Renal cortical epithelial cell (primary cell): ENCODE measurements around the gene HHAT. TPM values are rescaled to one million over a fixed set of nuclear protein-coding genes. Genes with fewer than 3 reads are reported as not detected.
A peak's percentile ranks its signal among the peaks of the same experiment; 100 is the strongest.

Experiments
- DNase-seq: peaks from one replicate; pipeline ENCODE4 v3.0.0-alpha.2; 2011; ENCODE audit warnings: low read depth
- total RNA-seq: library from RNA; depleted of rRNA; stranded (reverse); fragments of >200 nt; gene quantifications from 2 replicates; pipeline ENCODE4 v1.2.3, GENCODE V29; 2014

HHAT gene
- total RNA-seq, 1 donor from 2014 or later, result 33.5 TPM

DNA sequence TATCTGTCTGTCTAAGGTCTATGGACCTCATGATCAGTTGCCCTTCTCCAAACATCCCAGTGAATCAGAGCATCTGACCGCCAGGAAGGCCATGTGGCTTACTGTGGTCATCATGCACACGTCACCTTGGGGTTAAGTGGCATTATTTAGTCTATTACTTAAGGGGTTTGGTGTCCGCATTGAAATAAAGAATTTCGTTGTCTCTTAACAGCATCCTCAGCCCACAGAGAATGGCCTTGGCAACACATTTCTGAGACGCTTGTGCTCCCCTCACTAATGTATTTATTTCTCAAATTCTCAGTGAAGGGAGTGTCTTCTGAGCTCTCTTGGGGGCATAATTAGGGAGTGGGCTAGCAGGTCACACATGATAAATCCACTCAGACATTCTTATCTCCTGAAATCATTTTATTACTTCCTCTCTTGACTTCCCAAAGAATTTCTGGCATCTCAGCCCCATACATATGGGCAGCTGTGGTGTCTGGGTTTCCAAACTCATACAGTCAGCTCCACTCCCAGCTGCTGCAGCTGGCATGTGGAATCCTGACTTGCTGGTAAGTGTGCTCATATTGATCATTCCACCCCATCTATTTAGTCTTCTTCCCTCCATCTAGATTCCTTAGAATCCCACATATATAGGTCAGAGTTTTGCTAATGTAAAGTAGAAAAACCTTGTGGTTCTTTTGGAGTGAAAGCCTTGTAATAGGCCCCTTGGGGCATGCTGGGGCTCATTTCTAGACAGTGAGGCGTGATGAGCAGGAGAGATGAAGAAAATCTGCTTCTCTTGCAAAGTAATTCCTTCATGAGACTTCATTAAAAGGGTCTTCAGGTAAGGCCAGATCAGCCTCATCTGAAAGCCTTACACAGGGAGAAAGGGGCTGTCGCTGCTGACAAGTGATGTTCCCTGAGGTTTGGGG lies 110.5 kb downstream of the HHAT start:
- DNase-seq, result peak; percentile 95

DNA sequence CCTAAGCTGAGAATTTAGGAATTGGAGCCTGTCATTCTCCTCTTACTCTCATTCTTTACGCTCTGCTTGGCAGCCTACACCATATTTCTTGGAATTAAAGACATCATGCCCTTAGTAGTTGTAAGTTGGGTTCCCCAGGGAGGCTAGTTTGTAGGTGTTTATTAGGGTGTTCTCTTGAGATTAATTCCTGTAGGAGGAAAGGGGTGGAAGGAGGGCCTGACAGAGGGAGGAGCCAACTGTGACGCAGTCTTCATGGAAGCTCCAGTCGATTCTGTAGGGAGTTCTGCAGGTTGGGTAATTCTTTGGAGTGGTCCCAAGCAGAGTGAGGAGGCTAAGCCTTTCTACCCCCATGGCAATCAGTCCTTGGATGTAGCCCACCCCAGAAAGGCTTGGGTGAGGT lies 111.4 kb downstream of the HHAT start:
- no peak for DNase-seq

DNA sequence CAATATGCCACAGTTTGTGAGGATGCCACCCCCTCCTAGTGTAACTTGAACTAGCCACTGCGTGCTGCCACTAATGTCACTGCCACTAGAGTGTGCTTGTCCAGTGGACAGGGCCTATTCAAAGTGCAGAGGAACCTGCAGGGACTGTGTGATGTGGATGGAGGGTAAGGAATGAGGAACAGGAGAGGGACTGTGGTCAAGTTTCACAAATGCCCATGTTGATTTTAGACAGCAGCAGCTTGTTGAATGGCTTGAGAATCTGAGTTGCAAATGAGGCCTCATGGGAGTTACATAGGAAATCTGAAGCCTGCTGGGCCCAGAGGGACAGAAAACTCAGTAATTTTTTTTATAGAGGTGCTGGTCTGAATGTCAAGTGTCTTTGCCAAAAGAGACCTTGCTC lies 112.3 kb downstream of the HHAT start:
- DNase-seq, result peak; percentile 24

DNA sequence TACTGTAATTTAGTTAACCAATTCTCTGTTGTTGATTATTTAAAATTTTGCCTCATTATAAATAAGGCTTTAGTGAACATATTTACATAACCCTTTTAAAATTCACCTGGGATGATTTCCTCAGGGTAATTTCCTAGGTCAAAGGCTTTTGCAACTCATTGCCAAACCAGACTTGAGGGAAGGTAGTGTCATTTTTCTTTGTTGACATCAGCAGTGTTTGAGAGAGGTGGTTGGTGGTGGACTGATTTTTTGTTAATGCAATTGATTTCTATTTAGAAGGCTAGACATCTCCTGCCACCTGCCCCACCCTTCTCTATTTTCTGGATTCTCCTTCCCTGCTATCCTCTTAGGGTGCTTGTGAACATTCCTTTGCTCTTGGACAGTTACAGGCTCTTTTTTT lies 116.8 kb downstream of the HHAT start:
- peak; percentile 49 for DNase-seq

DNA sequence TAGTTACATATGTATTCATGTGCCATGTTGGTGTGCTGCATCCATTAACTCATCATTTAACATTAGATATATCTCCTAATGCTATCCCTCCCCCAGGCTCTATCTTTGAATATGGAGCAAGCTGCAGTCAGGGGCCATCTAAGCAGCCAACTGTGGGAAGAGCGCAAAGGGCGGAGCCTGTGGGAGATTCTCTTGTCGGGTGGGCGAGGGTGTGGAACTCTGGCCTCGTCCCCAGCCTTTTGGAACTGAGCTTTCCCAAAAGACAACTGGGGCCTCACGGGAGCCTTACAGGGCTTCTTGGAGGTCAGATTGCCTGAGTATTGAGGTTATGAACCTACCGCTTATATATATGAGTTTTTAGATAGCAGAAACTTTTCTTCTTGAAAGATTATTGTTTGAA lies 117.2 kb downstream of the HHAT start:
- no peak for DNase-seq

DNA sequence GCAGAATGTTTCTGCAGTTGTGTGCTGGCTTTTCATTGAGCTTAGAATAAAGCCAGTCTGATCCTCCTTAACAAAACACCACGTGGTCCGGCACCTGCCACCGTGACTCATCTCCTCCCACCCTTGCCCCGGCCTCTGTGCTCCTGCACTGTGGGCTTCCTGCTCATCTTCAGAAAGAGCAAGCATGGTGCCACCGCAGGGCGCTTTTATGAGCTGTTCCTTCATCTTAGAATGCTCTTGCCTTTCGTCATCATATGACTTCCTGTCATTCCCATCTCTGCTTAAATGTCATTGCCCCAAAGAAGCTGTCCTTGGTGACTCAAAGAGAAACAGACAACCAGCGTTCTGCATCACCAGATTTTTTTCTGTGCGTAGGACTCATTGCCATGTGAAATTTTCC lies 117.8 kb downstream of the HHAT start:
- peak; percentile 37 for DNase-seq

DNA sequence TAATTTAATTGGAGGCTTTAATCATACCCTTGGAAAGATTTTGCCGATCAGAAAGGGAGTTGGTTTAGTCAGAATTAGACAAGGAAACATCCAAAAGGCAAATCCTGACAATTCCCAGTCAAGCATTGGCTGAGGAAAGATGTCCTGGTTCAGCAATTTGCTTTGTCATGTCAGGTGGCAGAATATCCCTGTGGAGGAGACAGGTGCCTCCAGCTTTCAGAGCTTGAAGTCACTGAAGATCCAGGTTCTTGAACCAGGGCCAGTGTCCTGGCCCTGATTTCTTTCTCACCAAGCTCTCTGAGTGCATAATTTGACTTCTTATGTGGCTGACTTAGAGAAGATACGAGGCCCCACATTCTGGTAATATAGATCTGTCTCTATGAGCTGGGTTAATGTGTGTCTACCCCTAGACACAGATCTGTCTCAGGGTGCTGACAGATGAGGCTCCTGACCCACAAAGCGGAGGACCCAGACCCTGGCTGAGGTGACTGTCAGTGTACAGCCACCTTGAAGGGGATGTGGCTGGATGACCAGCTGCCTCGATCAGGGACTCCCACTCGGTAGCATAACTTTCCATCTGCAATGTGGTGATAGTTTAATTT lies 118.9 kb downstream of the HHAT start:
- no peak for DNase-seq

DNA sequence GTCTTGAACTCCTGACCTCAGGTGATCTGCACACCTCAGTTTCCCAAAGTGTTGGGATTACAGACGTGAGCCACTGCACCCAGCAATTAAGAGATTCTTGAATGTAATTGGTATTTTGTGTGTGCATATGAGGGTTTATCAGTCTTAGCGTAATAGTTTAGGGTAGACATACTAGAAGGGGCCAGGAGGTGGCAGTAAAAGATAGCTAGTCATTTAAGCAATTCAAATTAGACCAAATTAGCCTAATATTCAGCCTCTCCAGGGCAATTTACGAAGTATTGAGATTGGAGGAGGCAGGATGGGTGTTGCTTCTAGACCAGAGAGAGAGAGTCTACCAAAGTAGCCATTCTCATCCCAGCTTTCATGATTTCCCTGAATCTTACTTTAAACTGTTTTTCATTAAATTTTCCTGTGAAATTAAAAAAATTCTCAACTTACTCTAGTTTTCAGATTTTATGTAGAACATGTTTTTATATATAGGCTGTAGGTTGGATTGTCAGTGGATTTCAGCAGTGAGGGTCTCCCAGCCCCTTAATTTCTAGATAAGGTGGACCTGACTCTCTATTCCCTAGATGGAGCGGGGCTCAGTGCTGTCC lies 119.7 kb downstream of the HHAT start:
- peak; percentile 57 for DNase-seq

DNA sequence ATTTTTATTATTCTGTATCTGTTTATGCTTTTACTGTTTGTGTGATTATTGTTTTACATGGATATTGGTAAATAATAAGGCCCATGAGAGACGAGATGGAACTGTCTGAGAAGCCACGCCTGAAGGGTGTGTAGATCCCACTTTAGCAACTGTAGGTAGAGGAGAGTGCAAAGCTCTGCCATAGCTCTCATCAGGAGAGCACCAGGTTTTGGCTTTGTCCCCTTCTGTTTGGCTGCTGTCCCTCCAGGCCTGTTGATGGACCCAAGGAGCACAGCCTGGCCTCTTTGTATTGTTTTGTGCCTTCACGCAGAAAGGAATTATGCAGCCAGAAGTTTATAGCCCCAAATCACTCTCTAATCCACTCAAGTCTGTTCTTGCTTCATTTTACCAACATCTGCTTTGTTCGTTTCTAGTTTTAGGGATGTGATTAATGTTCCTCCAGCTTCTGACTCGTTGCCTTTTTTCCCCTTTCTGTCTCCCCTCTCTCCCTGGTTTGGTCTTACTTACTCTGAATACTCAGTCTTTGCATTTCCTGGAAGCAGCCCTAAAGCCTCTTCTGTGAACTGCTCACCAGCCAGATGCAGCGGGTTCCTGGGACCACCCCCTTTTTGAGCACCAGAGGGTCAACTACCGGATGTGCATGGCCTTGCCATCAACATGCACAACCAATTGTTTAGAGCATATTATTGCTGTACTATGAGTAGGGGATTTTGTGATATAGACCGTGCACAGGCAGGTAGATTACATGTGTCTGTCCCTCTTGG lies 127.3 kb downstream of the HHAT start:
- no peak for DNase-seq

DNA sequence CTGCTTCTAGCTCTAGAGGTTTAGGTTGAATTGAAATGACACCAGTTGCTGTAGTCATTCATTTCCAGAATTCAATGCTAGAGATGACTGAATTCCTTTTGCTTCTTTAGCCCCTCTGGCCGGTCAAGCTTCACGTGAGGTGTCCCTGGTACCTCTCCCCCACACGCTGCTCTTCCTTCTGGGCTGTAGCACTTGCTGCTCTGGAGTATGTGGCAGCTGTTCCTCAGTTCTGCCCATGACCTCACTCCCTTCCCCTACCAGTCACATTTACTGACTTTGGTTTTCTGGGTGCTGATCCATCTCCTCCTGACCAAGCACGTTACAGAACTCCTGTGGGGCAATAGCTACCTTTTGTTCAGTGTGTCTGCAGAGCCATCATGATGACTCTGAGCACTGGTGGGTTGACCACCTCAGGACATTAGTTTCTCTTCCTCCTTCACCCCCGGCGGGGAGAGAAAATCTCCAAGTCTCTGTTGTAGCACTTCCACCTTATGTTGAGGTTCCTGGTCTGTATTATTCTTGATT lies 128.1 kb downstream of the HHAT start:
- no peak for DNase-seq

DNA sequence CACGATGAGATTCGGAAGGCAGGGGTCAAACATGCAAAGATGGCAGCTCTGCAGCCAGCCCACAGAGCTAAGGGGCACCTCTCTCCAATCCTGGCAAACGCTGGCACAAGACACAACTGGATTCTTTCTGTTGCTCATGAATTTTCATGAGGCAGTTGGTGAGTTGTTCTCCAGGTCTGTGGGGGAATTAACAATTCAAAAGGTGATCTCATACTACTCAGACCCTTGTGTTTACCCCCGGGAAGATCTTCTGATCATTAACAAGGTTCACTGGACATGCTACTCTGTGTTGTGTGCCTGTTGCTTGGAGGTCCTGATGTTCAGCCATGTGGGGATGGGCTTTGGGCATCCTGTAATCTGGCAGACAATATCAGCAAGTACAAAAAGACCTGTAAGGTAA lies 128.9 kb downstream of the HHAT start:
- DNase-seq, result peak; percentile 95

DNA sequence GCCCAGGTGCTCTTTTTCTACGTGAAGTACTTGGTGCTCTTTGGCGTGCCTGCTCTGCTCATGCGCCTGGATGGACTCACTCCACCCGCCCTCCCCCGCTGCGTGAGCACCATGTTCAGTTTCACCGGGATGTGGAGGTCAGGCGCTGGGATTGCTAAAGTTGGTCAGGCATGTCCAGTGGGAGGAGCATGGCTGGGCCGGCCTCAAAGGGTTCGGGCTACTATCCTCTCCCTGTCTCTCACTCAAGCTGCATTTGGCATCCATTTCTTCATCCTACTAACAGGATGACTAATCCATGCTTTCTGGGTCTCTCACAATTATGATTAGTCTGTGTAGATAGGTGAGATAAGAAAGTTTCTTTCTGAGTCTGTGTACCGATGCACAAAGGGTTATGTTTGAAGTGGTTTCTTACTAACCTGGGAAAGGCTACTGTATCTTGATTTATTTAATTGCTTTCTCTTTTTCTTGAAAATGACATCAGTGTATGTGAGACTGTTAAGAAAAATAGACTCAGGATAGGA lies 135.9 kb downstream of the HHAT start:
- peak; percentile 80 for DNase-seq

DNA sequence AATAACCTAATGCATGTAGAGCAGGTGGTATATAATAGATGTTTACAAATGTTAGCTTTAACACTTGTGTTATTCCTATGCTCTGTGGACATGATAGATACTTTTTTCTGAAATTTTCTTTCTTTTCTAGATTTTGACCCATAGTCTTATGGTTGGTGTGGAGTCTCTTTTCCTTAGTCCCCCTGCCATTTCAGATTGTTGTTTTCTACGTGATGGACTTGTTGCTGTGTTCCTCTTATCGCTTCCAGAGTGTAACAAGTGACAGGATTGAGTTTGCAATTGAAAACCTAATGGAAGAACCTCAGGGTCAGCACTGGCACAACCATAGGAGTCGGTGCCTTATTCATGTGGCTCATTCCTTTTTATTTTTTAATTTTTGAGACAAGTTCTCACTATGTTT lies 136.4 kb downstream of the HHAT start:
- DNase-seq, result no peak

DNA sequence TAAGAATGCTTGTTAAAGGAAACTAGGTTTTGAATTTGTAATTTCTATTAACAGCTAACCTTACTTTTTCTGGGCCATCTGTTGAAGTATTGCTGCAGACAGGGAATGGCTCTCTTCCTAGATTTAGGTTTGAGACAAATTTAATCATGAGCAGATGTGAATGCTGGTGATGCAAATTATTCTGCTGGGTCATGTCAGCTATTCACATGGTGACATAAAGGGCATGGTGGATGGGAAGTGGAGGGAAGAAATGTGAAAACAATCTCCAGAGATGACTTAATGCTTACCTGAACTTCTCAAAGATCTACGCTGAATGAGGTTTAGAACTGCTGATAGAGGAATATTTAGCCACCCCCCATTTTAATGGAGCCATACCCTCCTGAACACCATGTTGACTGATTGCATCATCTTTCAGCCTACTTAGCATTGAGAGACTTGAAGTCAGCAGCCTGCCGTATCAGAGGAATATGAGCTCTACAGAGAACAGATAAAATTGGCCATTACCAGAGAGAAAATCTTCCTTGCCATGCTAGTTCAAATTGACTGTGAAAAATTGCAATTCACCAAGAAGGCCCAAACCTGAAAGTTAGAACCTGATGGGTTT lies 138.8 kb downstream of the HHAT start:
- DNase-seq, result no peak

DNA sequence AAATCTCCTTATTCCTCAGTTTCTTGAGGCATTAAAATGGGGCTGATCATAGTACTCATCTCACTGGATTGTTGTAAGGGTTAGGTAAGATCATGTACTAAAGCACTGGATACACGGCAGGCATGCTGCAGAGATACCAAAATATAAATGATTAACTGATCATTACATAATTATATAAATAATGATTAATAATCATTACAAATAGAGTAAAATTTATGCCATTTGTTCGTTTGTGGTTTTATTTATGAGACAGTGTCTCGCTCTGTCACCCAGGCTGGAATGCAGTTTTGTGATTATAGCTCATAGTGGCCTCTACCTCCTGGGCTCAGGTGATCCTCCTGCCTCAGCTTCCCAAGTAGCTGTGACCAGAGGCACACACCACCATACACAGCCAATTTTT lies 140.7 kb downstream of the HHAT start:
- no peak for DNase-seq

DNA sequence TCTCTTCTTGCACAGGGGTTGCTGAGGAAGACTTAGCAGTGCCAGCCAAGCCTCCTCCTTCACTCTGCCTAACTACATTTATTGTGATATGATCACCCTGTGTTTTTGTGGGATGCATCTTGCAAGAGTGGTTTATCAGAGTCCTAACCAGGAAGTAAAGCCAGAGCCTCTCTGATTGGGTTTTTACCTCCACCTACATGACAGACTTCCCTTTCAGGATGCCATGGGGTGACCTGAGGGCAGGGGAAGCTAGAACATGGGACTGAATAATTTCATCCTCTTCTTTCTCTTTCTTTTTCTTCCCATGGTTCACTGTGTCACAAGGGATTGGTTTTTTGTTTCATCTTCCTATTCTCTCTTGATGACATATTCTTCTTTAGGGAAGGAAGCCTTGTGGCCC lies 146.6 kb downstream of the HHAT start:
- no peak for DNase-seq

DNA sequence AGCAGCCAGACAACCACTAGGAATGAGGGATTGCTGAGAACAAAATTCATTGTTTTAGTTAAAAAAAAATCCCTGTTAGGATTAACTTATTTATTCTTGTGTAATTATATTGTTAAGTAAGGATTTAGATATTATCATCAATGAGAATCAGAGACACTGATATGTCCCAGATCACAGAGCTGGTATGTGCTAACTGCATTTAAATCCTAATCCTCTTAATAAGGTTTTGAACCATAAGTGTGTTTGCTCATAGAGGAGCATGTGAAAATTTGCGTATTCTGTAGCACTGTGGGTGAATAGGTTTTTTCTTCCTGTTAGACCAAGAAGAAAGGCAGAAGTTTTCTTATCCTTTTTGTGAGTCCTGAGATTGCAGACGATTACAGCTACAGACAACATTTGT lies 147.1 kb downstream of the HHAT start:
- no peak for DNase-seq

DNA sequence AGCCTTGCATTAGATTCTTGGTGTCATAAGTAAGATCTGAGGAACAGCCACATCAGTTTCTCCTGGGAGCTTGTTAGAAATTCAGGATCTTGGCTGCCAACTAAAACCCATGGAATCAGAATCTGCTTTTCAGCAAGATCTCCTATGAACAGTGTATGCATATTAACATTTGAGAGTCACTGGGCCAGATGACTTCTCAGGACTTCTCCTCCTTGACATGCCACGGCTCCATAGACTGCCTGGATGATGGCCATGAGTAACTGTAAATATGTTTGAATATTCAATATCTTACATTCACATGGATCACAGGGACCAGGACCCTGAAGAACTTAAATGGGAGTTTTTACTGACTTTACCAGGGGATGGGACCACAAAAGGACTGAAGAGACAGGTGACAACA lies 148.0 kb downstream of the HHAT start:
- DNase-seq, result no peak

DNA sequence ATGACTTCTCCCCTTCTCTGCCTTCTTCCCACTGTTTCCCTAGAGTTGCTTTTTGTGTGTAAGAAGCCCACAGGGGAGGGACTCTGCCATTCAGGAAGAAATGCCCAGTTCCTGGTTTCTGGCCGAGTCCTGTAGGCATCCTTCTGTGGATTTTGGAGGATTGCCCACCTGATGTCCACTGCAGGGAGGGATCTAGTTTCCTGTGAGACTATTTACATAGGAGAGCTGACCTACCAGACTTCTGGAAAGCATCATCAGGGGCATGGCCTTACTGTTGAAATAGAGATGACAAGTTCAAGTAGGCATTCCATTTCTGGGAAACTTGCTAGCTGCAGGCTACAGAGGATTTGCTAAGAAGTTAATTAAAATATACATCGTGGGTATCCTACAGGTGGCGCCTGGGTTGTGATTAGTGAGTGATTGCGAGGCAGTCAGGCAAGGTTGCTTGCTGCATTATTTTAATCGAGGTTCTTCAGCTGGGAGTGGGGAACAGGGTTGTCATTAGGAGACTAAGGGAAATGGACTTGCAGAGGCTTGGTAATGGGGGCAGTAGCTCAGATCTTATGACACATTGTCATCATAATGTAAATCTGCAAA lies 148.7 kb downstream of the HHAT start:
- DNase-seq, result peak; percentile 36

DNA sequence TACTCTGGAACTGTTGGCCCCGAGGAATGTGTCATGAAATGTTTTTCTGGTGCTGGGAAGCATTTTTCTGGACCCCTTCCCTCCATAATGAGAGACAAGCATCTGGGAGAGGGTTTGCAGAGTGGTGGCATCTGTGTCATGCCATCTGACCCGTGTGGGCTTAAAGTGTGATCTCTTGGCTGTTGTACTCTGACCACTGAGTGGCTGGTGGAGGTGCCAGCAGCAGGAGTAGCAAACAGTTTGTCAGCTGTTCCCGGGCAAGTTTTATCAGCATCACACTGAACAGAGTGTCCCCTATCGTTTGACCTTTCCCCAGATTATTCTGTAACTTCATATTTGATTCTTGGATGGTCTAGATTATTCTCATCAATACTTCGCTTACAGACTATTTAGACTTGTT lies 150.1 kb downstream of the HHAT start:
- no peak for DNase-seq

DNA sequence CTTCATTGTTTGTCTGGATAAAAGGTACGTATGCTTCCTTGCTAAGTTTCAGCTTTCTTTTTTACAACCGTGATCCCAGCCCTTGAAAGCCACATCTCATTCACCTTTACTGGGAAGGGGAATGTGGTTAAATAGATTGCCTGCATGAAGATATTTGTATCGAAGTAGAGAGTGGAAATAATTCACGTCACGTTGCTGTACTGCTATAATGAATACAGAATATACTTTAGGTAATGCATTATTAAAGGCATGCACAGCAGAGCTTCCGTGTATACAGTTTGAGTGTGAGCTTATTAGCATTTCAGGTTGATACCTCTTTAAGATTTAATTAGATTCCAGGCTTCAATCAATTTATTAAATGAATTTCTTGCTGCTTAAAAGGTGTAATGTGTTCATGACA lies 153.8 kb downstream of the HHAT start:
- DNase-seq, result no peak
